BLaER1 treated with 17β-estradiol and CSF1 and Interleukin-3, amounts not matched to agents 10 nM and 100 nM (cell line): ENCODE results near the gene HERC2.
"Not testable (repeated sequence)": the region's sequence is repeated elsewhere in the genome, so short reads cannot be mapped to it uniquely, and the experiment has no call there.

Experiments used
- H3K27ac ChIP-seq, 11 experiments: shearing (Covaris generic); formaldehyde crosslinking; 2 replicates each; pipeline ENCODE4 v1.8.1; 2022
- H3K27me3 ChIP-seq, 11 experiments: shearing (Covaris generic); formaldehyde crosslinking; 2 replicates each; pipeline ENCODE4 v1.8.1; 2022
- H3K36me3 ChIP-seq, 11 experiments: shearing (Covaris generic); formaldehyde crosslinking; 2 replicates each; pipeline ENCODE4 v1.8.1; 2022
- H3K4me1 ChIP-seq, 10 experiments: shearing (Covaris generic); formaldehyde crosslinking; 2 replicates each; pipeline ENCODE4 v1.8.1; 2022
- H3K4me2 ChIP-seq, 11 experiments: shearing (Covaris generic); formaldehyde crosslinking; 2 replicates each; pipeline ENCODE4 v1.8.1; 2022
- H3K4me3 ChIP-seq, 10 experiments: shearing (Covaris generic); formaldehyde crosslinking; 2 replicates each; pipeline ENCODE4 v1.8.1; 2022
- H3K9ac ChIP-seq, 11 experiments: shearing (Covaris generic); formaldehyde crosslinking; 2 replicates each; pipeline ENCODE4 v1.8.1; 2022
- H3K9me3 ChIP-seq, 11 experiments: shearing (Covaris generic); formaldehyde crosslinking; replicated peaks in 1 of 11; 2 replicates each; pipeline ENCODE4 v1.8.1; 2022
- H4K20me1 ChIP-seq, 11 experiments: shearing (Covaris generic); formaldehyde crosslinking; 2 replicates each; pipeline ENCODE4 v1.8.1; 2022
- Cebpa-rat ChIP-seq, 11 experiments: shearing (Covaris generic); IDR thresholded peaks; 2 replicates each; pipeline ENCODE4 v1.8.1; 2022

HERC2 gene

GRCh38 chr15:28202124-28202523 lies 119.9 kb downstream of the HERC2 start:
- not testable (repeated sequence) for H4K20me1 ChIP-seq, H3K4me2 ChIP-seq, H3K9ac ChIP-seq, H3K27ac ChIP-seq, H3K4me3 ChIP-seq, H3K27me3 ChIP-seq, H3K9me3 ChIP-seq, H3K4me1 ChIP-seq
- H3K36me3 ChIP-seq = peaks cover 24 to 51% (median 40%) of the 10 kb centered on the region in 11 experiments

DNA sequence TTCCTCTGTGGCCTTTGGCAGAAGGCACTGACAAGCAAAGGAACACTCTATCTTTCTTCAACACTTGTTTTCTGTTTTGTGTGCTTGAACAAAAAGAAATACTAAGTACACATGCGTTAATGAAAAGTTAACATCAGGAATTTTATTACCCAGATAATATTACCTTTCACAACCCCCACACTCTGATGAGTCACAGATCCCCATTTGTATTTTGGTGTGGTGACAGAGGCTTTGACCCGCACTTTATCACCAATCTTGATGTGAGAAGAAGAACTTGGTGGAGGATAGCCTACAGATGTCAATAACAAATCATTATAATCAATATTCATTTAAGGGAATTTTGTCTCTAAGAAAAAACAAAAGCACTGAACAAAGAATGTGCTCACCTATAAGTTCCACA lies 123.8 kb downstream of the HERC2 start:
- not testable (repeated sequence) for H3K4me1 ChIP-seq, H4K20me1 ChIP-seq, H3K4me2 ChIP-seq, H3K27ac ChIP-seq, H3K9me3 ChIP-seq, H3K9ac ChIP-seq, H3K4me3 ChIP-seq, H3K27me3 ChIP-seq
- H3K36me3 ChIP-seq = peaks cover 40 to 74% (median 58%) of the 10 kb centered on the region in 11 experiments

GRCh38 chr15:28197694-28198093 lies 124.3 kb downstream of the HERC2 start:
- not testable (repeated sequence) for H3K4me3 ChIP-seq, H3K27me3 ChIP-seq, H3K4me1 ChIP-seq, H3K9me3 ChIP-seq, H3K4me2 ChIP-seq, H3K27ac ChIP-seq, H4K20me1 ChIP-seq, H3K9ac ChIP-seq
- peaks cover 43 to 78% (median 59%) of the 10 kb centered on the region in 11 experiments for H3K36me3 ChIP-seq

- not testable (repeated sequence) for H3K27me3 ChIP-seq
- H3K36me3 ChIP-seq = peaks cover 49 to 84% (median 63%) of the 10 kb centered on the region in 11 experiments
Measured at GRCh38 chr15:28196581-28196980, 125.4 kb downstream of the HERC2 start.

DNA sequence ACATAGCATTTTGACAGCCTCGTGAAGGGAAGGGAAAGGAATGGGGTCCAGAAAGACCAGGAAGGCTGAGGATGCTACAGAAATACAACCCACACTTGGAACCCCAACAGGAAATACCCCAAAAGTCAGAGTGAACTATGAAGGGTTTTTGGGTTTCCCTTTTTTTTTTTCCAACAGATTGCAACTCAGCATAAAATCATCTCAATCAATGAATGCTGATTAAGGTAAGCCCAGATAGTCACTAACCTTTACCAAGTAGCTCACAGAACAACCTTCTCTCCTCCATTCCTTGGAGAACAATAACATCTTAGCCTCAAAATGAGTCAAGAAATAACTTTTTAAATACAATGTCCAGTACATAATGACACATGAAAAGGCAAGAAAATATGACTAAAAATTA lies 129.2 kb downstream of the HERC2 start:
- no peaks in the 10 kb centered on the region for H4K20me1 ChIP-seq
- H3K4me1 ChIP-seq = peaks cover 0 to 14% (median 8%) of the 10 kb centered on the region in 10 experiments; a peak in 12 of 20 replicates
- no peak for TF ChIP-seq Cebpa-rat (IDR thresholded peaks at IDR 0.05)
- H3K27me3 ChIP-seq = no peaks in the 10 kb centered on the region
- peaks cover 0 to 4% (median 0%) of the 10 kb centered on the region in 11 experiments; a peak in 1 of 22 replicates for H3K9me3 ChIP-seq
- no peak overlapping the region for H3K9ac ChIP-seq
- H3K27ac ChIP-seq = no peak overlapping the region
- H3K4me2 ChIP-seq = peak overlapping the region in 4 of 11 experiments; percentile 13 to 49 (median 32); a peak in 5 of 22 replicates
- H3K4me3 ChIP-seq = no peak overlapping the region
- H3K36me3 ChIP-seq = peaks cover 60 to 88% (median 66%) of the 10 kb centered on the region in 11 experiments

More at GRCh38 chr15:28196581-28196980, 125.4 kb downstream of the HERC2 start:
- not testable (repeated sequence) for H4K20me1 ChIP-seq, H3K4me2 ChIP-seq, H3K9ac ChIP-seq, H3K4me3 ChIP-seq, H3K9me3 ChIP-seq, H3K27ac ChIP-seq
- peaks cover 0 to 14% (median 8%) of the 10 kb centered on the region in 10 experiments; a peak in 12 of 20 replicates for H3K4me1 ChIP-seq

GRCh38 chr15:28191832-28192231 lies 130.1 kb downstream of the HERC2 start:
- Histone ChIP-seq H3K9ac (no peak overlapping the region), H3K36me3 (peaks cover 61 to 88% (median 70%) of the 10 kb centered on the region in 11 experiments), H3K9me3 (peaks cover 0 to 4% (median 0%) of the 10 kb centered on the region in 11 experiments; a peak in 1 of 22 replicates), H3K4me1 (peaks cover 0 to 14% (median 8%) of the 10 kb centered on the region in 10 experiments; a peak in 12 of 20 replicates), H4K20me1 (no peaks in the 10 kb centered on the region), H3K27ac (no peak overlapping the region; a peak in 1 of 22 replicates), H3K4me2 (peak overlapping the region in 6 of 11 experiments; percentile 10 to 49 (median 28); a peak in 8 of 22 replicates), H3K27me3 (no peaks in the 10 kb centered on the region), H3K4me3 (no peak overlapping the region)
- TF ChIP-seq Cebpa-rat (IDR thresholded peaks at IDR 0.05) = no peak

- H3K4me2 ChIP-seq = no peak overlapping the region
- no peak overlapping the region for H3K9ac ChIP-seq
- no peak for TF ChIP-seq Cebpa-rat (IDR thresholded peaks at IDR 0.05)
- H3K36me3 ChIP-seq = peaks cover 68 to 88% (median 76%) of the 10 kb centered on the region in 11 experiments
- H3K27ac ChIP-seq = no peak overlapping the region
- H3K4me1 ChIP-seq = peaks cover 0 to 14% (median 8%) of the 10 kb centered on the region in 10 experiments; a peak in 12 of 20 replicates
- no peak overlapping the region for H3K4me3 ChIP-seq
- no peaks in the 10 kb centered on the region for H3K27me3 ChIP-seq
- peaks cover 0 to 4% (median 0%) of the 10 kb centered on the region in 11 experiments; a peak in 1 of 22 replicates for H3K9me3 ChIP-seq
- H4K20me1 ChIP-seq = no peaks in the 10 kb centered on the region; a peak in 1 of 22 replicates
Measured at GRCh38 chr15:28190391-28191174, 131.4 kb downstream of the HERC2 start.

- no peak overlapping the region for H3K4me3 ChIP-seq
- H3K27ac ChIP-seq = no peak overlapping the region
- H3K27me3 ChIP-seq = no peaks in the 10 kb centered on the region
- no peak overlapping the region for H3K4me2 ChIP-seq
- no peaks in the 10 kb centered on the region; a peak in 1 of 22 replicates for H4K20me1 ChIP-seq
- no peak overlapping the region for H3K9ac ChIP-seq
- no peaks in the 10 kb centered on the region for H3K9me3 ChIP-seq
- H3K36me3 ChIP-seq = peaks cover 70 to 96% (median 83%) of the 10 kb centered on the region in 11 experiments
- no peak for TF ChIP-seq Cebpa-rat (IDR thresholded peaks at IDR 0.05)
- no peaks in the 10 kb centered on the region for H3K4me1 ChIP-seq
Measured at GRCh38 chr15:28185148-28185895, 136.7 kb downstream of the HERC2 start.

GRCh38 chr15:28184166-28184565 lies 137.8 kb downstream of the HERC2 start:
- no peak overlapping the region for H3K27ac ChIP-seq
- no peak overlapping the region for H3K9ac ChIP-seq
- no peaks in the 10 kb centered on the region; a peak in 1 of 22 replicates for H4K20me1 ChIP-seq
- H3K4me1 ChIP-seq = no peaks in the 10 kb centered on the region
- no peaks in the 10 kb centered on the region for H3K27me3 ChIP-seq
- H3K9me3 ChIP-seq = no peaks in the 10 kb centered on the region
- no peak overlapping the region for H3K4me3 ChIP-seq
- H3K4me2 ChIP-seq = no peak overlapping the region
- peaks cover 71 to 96% (median 85%) of the 10 kb centered on the region in 11 experiments for H3K36me3 ChIP-seq
- TF ChIP-seq Cebpa-rat (IDR thresholded peaks at IDR 0.05) = no peak
